Type B pancreatic cell (in vitro differentiated cells): Measurements from ENCODE around the gene HIVEP2. TPM values are rescaled to one million over a fixed set of nuclear protein-coding genes. Genes with fewer than 3 reads are reported as not detected.
A peak's percentile ranks its signal among the peaks of the same experiment; 100 is the strongest.

Source experiments
- DNase-seq: peaks from one replicate; pipeline ENCODE4 v3.0.0; 2021; ENCODE audit warnings: mixed read lengths; ENCODE audit not compliant: unreplicated experiment; ENCODE audit errors: extremely low spot score
- H3K27ac Mint-ChIP-seq: 2 replicates; pipeline ENCODE4 v1.8.0; 2021; ENCODE audit warnings: mild to moderate bottlenecking, mixed read lengths
- H3K27me3 Mint-ChIP-seq: 2 replicates; pipeline ENCODE4 v1.8.0; 2021; ENCODE audit warnings: mixed read lengths
- H3K36me3 Mint-ChIP-seq: 2 replicates; pipeline ENCODE4 v1.8.0; 2021; ENCODE audit warnings: mixed read lengths
- H3K4me1 Mint-ChIP-seq: one replicate; pipeline ENCODE4 v1.8.0; 2021; ENCODE audit warnings: mixed read lengths; ENCODE audit not compliant: unreplicated experiment
- H3K4me3 Mint-ChIP-seq: 2 replicates; pipeline ENCODE4 v1.8.0; 2021; ENCODE audit warnings: mild to moderate bottlenecking, mixed read lengths
- H3K9me3 Mint-ChIP-seq: 2 replicates; pipeline ENCODE4 v1.8.0; 2021; ENCODE audit warnings: mixed read lengths
- total RNA-seq: library from RNA; stranded (reverse); gene quantifications from 2 replicates; pipeline ENCODE4 v1.2.1, GENCODE V29; 2021; ENCODE audit warnings: low replicate concordance
- TF ChIP-seq, protein P1 (sequence below): fragments of 200-600 bp; sonication (generic); conservative IDR thresholded peaks from 2 replicates; pipeline ENCODE4 v1.5.0; 2021; ENCODE audit warnings: antibody characterized with exemption, mild to moderate bottlenecking

Gene HIVEP2
- total RNA-seq, 1 donor from 2014 or later, result 12.3 TPM

DNA sequence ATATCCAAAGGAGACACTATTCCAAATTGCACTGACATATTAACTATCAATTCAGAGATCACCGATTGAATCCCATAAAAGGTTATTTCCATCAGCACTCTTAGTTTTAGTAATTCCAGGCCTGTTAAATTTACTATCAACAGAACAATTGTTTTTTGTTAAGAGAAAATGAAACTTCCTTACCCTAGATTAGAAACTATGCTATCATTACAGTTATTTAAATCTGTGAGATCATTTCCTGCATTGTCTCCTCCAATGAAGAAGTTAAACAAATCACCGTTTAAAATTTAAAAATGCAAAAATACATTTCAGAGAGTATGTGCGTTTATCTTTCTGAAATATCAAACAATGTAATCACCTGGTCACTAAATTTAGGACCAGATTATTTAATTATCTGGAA, 57.5 kb downstream of the HIVEP2 start:
- H3K36me3 Mint-ChIP-seq, result no peaks in the 10 kb centered on the region
- H3K9me3 Mint-ChIP-seq, result no peaks in the 10 kb centered on the region
- no peak overlapping the region for H3K27ac Mint-ChIP-seq
- TF ChIP-seq, protein P1, sequence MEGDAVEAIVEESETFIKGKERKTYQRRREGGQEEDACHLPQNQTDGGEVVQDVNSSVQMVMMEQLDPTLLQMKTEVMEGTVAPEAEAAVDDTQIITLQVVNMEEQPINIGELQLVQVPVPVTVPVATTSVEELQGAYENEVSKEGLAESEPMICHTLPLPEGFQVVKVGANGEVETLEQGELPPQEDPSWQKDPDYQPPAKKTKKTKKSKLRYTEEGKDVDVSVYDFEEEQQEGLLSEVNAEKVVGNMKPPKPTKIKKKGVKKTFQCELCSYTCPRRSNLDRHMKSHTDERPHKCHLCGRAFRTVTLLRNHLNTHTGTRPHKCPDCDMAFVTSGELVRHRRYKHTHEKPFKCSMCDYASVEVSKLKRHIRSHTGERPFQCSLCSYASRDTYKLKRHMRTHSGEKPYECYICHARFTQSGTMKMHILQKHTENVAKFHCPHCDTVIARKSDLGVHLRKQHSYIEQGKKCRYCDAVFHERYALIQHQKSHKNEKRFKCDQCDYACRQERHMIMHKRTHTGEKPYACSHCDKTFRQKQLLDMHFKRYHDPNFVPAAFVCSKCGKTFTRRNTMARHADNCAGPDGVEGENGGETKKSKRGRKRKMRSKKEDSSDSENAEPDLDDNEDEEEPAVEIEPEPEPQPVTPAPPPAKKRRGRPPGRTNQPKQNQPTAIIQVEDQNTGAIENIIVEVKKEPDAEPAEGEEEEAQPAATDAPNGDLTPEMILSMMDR, result no peak
- H3K4me3 Mint-ChIP-seq, result no peak overlapping the region
- no peak for DNase-seq
- no peaks in the 10 kb centered on the region for H3K27me3 Mint-ChIP-seq
- peaks cover 31% of the 10 kb centered on the region for H3K4me1 Mint-ChIP-seq

DNA sequence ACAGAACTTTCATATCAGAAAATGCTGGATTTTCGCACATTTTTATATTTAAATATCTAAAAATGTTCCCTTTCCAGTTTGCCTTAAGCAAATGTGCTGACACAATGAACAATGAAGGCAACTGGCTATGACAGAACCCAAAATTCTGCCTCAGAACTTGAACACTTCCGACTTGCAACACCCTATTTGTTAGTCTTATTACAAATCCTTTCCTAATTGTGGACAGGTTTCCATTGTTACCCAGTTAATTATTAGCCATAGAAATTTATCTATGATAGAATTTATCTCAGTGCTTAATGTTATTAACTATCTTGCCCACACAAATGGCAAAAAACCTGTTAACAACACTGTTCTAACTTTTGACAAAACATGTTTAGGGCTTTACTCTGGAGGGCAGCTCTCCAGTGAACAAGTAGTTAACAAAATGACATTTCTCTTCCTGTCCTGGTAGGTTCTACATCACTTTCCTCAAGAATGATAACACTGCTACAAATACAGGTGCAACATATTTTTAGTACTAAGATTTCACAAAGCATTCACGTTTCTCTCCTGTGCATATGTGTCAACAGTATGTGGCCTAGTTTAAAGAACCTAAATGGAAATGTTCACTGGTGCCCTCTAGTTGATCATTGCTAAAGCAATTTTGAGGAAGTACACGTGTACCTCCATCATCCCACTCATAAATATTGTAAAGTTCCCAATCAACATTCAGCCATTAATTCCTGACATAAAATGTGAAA, 58.4 kb downstream of the HIVEP2 start:
- TF ChIP-seq, protein P1, result peak; percentile 21
- DNase-seq, result no peak
- H3K9me3 Mint-ChIP-seq, result no peaks in the 10 kb centered on the region
- H3K27ac Mint-ChIP-seq, result peak overlapping the region; percentile 82
- H3K36me3 Mint-ChIP-seq, result no peaks in the 10 kb centered on the region
- H3K4me1 Mint-ChIP-seq, result peaks cover 33% of the 10 kb centered on the region
- peak overlapping the region; percentile 10 for H3K4me3 Mint-ChIP-seq
- no peaks in the 10 kb centered on the region for H3K27me3 Mint-ChIP-seq

DNA sequence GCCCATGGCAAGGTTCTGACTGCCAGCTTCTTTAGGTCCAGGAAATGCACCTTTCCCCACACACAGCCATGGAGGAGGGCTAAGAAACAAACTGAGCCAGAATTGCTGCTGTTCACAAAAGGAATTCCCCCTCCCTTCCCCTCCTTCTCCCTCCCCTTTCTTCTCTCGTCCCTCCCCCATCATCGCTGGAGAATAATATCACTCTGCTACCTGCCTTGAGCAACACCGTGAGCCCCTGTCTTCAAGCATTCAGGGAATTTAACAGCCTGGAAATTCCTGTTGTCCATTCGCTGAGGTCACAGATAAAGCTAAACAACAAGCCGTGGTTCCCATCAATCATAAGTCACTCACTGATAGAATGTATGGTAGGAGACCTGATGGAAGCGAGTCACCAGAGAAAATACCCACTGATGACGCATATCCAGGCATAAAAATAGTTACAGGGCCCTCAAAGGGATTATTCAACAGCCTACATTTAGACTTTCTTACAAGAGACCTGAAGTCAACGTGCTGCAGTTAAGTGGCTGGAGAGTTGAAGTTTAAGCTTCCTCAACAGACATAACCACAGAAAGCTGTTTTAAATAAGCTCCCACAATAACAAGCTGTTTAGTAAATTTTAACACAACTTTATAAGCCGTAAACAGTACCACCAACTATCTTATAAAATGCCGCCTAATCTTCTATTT, 59.7 kb downstream of the HIVEP2 start:
- TF ChIP-seq, protein P1, result no peak
- peaks cover 33% of the 10 kb centered on the region for H3K4me1 Mint-ChIP-seq
- no peaks in the 10 kb centered on the region for H3K9me3 Mint-ChIP-seq
- peak overlapping the region; percentile 81 for H3K4me3 Mint-ChIP-seq
- DNase-seq, result no peak
- H3K27me3 Mint-ChIP-seq, result no peaks in the 10 kb centered on the region
- H3K27ac Mint-ChIP-seq, result peak overlapping the region; percentile 89
- no peaks in the 10 kb centered on the region for H3K36me3 Mint-ChIP-seq

DNA sequence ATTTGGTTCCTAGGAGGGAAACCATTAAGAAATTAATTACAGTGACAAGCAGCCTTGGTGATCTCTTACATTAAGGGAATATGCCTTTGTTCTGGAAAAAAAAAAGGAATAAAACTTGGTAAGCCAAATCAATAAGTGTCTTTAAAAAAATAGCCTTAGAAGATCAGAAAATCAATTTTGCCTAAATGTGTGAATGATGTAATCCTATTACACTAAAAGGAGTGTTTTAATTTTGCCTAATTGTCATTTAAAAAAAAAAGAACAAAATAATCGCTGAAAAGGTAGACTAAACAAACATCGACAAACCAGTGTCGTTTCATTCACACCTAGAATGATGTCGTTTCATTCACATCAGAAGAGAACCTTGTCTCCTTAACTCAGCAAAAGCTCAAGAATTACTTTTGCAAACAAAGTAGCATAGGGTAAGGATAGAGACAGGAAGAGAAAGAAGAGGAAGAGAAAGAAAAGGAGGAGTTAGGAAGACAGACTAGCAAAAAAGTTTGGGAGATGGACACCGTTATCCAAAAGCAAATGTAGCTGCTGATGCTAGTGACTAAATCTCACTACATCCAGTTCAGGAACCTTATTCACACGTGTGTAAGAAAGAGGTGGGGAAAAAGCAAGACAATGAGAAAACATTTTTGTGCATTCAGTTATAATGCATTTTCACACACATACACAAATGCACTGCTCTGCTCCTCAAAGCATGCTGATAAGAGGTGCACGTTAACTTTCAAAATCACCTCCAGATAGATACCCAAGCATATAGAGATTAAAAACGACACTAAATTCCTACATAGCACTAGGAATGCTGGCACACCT, 60.6 kb downstream of the HIVEP2 start:
- H3K9me3 Mint-ChIP-seq, result no peaks in the 10 kb centered on the region
- peak overlapping the region; percentile 89 for H3K27ac Mint-ChIP-seq
- TF ChIP-seq, protein P1, result no peak
- H3K36me3 Mint-ChIP-seq, result peaks cover 2% of the 10 kb centered on the region
- H3K27me3 Mint-ChIP-seq, result no peaks in the 10 kb centered on the region
- peaks cover 33% of the 10 kb centered on the region for H3K4me1 Mint-ChIP-seq
- H3K4me3 Mint-ChIP-seq, result peak overlapping the region; percentile 81
- DNase-seq, result no peak

DNA sequence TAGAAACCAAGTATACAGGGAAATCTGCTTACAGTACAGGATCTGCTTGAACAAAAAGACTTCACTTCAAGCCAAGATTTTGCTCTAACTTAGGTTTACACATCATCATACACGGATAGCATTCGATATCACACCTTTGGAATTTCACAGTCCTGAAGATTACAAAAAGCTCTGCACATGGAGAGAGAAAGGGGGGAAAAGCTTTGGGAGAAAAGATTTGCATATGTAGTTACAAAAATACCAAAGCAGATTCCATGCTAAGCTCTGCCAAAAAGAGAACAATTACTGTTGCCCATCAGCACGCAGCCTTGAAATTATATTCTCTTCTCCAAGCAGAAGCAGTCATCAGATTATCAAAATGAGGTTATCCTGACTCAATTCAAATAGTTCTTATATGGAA, 62.0 kb downstream of the HIVEP2 start:
- Mint-ChIP-seq H3K36me3 (peaks cover 4% of the 10 kb centered on the region), H3K9me3 (no peaks in the 10 kb centered on the region), H3K27me3 (no peaks in the 10 kb centered on the region), H3K27ac (peak overlapping the region; percentile 50), H3K4me3 (no peak overlapping the region), H3K4me1 (peaks cover 33% of the 10 kb centered on the region)
- DNase-seq, result no peak
- TF ChIP-seq, protein P1, result no peak
